Endodermal cell (in vitro differentiated cells): ENCODE data around the gene CPTP. TPM values are rescaled to one million over a fixed set of nuclear protein-coding genes. Genes with fewer than 3 reads are reported as not detected.

ENCODE experiments used
- DNase-seq: peaks from one replicate; pipeline ENCODE4 v3.0.0-alpha.2; 2017
- H3K27ac ChIP-seq: 2 replicates; pipeline ENCODE4 v1.5.1; 2013; ENCODE audit warnings: mild to moderate bottlenecking, low read depth, low read length, moderate library complexity
- H3K27me3 ChIP-seq: 2 replicates; pipeline ENCODE4 v1.6.1; 2013; ENCODE audit warnings: mild to moderate bottlenecking, low read length, moderate library complexity; ENCODE audit not compliant: insufficient read depth, control insufficient read depth, poor library complexity, severe bottlenecking
- H3K36me3 ChIP-seq: 2 replicates; pipeline ENCODE4 v1.7.0; 2013; ENCODE audit warnings: mild to moderate bottlenecking, low read length, moderate library complexity; ENCODE audit not compliant: control insufficient read depth, insufficient read depth
- H3K4me1 ChIP-seq: one replicate; pipeline ENCODE4 v1.7.0; 2013; ENCODE audit warnings: low read length; ENCODE audit not compliant: control insufficient read depth, insufficient read depth
- H3K4me3 ChIP-seq: 2 replicates; pipeline ENCODE4 v1.5.1; 2013; ENCODE audit warnings: mild to moderate bottlenecking, low read length, moderate library complexity
- H3K9ac ChIP-seq: 2 replicates; pipeline ENCODE4 v1.6.1; 2013; ENCODE audit warnings: mild to moderate bottlenecking, low read length, moderate library complexity; ENCODE audit not compliant: poor library complexity, severe bottlenecking; ENCODE audit errors: extremely low read depth
- H3K9me3 ChIP-seq: 2 replicates; pipeline ENCODE4 v1.6.1; 2013; ENCODE audit warnings: mild to moderate bottlenecking, low read length, moderate library complexity; ENCODE audit not compliant: control insufficient read depth
- H3K27ac Mint-ChIP-seq: 2 replicates; pipeline ENCODE4 v1.8.0; 2020; ENCODE audit warnings: mixed read lengths
- H3K27me3 Mint-ChIP-seq: 2 replicates; pipeline ENCODE4 v1.8.0; 2021; ENCODE audit warnings: mild to moderate bottlenecking, mixed read lengths; ENCODE audit not compliant: insufficient read depth
- H3K36me3 Mint-ChIP-seq: 2 replicates; pipeline ENCODE4 v1.8.0; 2020; ENCODE audit warnings: low read depth, mixed read lengths
- H3K4me1 Mint-ChIP-seq: 2 replicates; pipeline ENCODE4 v1.8.0; 2020; ENCODE audit warnings: mixed read lengths
- H3K4me3 Mint-ChIP-seq: 2 replicates; pipeline ENCODE4 v1.8.0; 2020; ENCODE audit warnings: mild to moderate bottlenecking, moderate library complexity, mixed read lengths
- H3K9me3 Mint-ChIP-seq: 2 replicates; pipeline ENCODE4 v1.8.0; 2020; ENCODE audit warnings: mild to moderate bottlenecking, mixed read lengths
- WGBS, 2 experiments: methylation state at CpG; one replicate each; pipeline versions ENCODE4 v1.1.5 to v1.1.7; 2013; ENCODE audit warnings: missing lambda C conversion rate in 2 of 2, mixed read lengths in 1 of 2; ENCODE audit not compliant: insufficient coverage in 1 of 2, insufficient read length in 1 of 2; 5-methylcytosine and 5-hydroxymethylcytosine counted together
- total RNA-seq, 2 donors: library from RNA; stranded (reverse); fragmentation: NEBNext Ultra II Directional in 1 of 2; extraction: Animal tissue kit (Norgen Biotek cat#: 25700) in 1 of 2; gene quantifications; 2 replicates in 1 of 2; 3 replicates in 1 of 2; pipeline ENCODE4 v1.2.1, GENCODE V29; 2021
- TF ChIP-seq, protein P1 (sequence below): fragments of 200-600 bp; sonication (generic); conservative IDR thresholded peaks from 2 replicates; pipeline ENCODE4 v1.5.0; 2021; ENCODE audit warnings: antibody characterized with exemption, mild to moderate bottlenecking

CPTP gene
- total RNA-seq, 2 donors from 2014 or later: 12.0 to 13.6 TPM

DNA sequence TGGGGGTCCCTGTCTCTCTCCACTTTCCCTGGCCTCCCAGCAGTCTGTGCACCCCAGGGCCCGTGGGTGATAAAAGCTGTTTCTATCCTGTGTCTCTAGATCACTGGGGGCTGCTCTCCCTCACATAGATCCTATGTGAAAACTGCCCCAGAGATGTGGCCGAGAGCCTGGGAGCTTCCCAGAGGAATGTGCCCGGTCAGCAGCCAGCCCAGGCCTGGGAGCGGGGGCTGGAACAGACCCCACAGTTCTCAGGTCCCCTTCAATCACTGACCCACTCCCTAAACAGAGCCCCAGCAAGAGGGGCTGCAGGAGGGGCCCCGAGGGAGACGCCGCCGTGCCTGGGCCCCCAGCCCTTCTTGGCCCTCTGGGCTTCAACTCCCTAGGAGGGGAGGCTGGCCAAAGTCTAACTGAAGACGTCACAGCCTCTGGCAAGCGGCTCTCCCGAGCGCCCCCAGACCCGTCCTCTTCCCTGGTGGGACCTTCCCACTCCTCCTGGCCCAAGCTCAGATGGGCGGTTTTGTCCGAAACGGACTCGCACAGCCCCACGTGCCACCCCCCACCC, 33.4 kb downstream of the CPTP start:
- peak overlapping the region; percentile 88 for H3K27ac Mint-ChIP-seq
- H3K36me3 Mint-ChIP-seq: no peaks in the 10 kb centered on the region
- Histone ChIP-seq H3K27ac (peak overlapping the region; percentile 94), H3K9ac (peak overlapping the region; percentile 91), H3K9me3 (no peaks in the 10 kb centered on the region), H3K27me3 (no peaks in the 10 kb centered on the region), H3K4me3 (peak overlapping the region; percentile 81), H3K36me3 (peaks cover 1% of the 10 kb centered on the region), H3K4me1 (peaks cover 6% of the 10 kb centered on the region)
- TF ChIP-seq, protein P1, sequence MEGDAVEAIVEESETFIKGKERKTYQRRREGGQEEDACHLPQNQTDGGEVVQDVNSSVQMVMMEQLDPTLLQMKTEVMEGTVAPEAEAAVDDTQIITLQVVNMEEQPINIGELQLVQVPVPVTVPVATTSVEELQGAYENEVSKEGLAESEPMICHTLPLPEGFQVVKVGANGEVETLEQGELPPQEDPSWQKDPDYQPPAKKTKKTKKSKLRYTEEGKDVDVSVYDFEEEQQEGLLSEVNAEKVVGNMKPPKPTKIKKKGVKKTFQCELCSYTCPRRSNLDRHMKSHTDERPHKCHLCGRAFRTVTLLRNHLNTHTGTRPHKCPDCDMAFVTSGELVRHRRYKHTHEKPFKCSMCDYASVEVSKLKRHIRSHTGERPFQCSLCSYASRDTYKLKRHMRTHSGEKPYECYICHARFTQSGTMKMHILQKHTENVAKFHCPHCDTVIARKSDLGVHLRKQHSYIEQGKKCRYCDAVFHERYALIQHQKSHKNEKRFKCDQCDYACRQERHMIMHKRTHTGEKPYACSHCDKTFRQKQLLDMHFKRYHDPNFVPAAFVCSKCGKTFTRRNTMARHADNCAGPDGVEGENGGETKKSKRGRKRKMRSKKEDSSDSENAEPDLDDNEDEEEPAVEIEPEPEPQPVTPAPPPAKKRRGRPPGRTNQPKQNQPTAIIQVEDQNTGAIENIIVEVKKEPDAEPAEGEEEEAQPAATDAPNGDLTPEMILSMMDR: no peak
- WGBS, 2 experiments: 12 to 35% methylated on average over 4 to 17 of the region's 18 CpGs
- H3K4me1 Mint-ChIP-seq: peaks cover 20% of the 10 kb centered on the region
- H3K4me3 Mint-ChIP-seq: peak overlapping the region; percentile 54
- DNase-seq: peak; percentile 69
- H3K9me3 Mint-ChIP-seq: no peaks in the 10 kb centered on the region
- peaks cover 14% of the 10 kb centered on the region for H3K27me3 Mint-ChIP-seq

DNA sequence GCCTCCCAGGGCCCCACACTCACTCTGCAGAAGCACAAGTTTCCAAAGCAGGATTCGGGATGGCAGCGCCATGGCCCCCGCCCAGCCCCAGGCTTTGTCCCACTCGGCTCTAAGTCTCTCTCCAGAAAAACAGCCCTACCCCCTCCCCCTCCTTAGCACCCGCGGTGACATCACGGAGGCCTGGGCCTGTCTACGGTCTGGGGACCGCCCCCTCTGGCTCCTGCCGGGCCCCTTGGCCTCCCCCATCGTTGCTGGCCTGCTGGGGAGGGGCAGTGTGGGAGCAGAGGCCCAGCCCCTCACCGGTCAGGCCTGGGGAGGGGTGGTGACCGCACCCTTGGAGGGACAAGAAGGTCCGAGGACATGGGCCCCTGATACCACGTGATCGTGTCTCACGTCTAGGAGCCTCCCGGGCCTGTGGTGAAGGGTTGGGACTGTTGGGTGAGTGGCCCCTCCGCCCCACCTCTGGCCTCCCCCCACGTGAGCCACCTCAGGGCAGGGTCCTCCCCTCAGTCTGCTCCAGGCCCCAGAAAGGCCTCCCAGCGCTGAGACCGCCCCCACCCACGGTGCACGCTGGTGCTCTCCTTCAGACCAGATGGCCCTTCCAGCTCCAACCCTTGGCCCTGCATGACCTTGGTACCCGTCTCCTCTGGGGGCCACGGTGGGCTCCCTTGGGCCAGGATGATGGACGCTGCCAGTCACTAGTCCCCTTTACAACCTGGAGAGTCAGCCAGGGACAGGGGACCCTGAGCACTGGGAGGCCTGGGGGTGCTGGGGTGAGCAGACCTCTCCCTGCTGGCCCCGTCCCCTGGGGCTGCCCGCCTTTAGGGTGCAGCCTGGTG, 34.0 kb downstream of the CPTP start, which contains the start of gene MXRA8:
TSS of gene MXRA8 (minus strand) at position 123 of the 839 bp plus-strand sequence. CDS start at position 72, 51 bp downstream.
- Histone ChIP-seq H3K4me3 (peak within 1 kb of the TSS; percentile 81), H3K27me3 (no peaks in the 10 kb centered on the region), H3K27ac (peak within 1 kb of the TSS; percentile 94), H3K9me3 (no peaks in the 10 kb centered on the region), H3K36me3 (no peaks in the 10 kb centered on the region), H3K4me1 (peaks cover 3% of the 10 kb centered on the region), H3K9ac (peak within 1 kb of the TSS; percentile 91)
- Mint-ChIP-seq H3K27me3 (peaks cover 14% of the 10 kb centered on the region), H3K27ac (peak within 1 kb of the TSS; percentile 88), H3K36me3 (no peaks in the 10 kb centered on the region), H3K4me1 (peaks cover 20% of the 10 kb centered on the region), H3K9me3 (no peaks in the 10 kb centered on the region), H3K4me3 (peak within 1 kb of the TSS; percentile 54)
- 48 to 65% methylated on average over 4 to 29 of the region's 29 CpGs for WGBS, 2 experiments
- TF ChIP-seq, protein P1: no peak
- DNase-seq: peak; percentile 79

DNA sequence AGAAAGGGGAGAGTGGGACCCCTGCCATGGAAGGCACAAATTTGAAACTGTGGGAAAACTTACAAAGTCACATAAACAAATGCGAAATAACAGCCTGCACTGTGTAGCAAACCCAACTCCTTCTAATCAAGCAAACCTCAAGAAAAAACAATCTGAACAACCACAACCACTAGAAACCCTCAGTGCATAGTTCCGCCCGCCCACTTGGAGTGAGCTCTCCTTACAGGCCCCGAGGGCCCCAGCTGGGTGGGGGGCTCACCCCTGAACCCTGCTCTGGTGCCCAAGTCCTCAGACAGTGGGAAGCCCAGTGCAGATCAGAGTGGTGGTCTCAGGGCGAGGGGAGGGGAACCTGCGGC, 34.7 kb downstream of the CPTP start:
- no peak for DNase-seq
- H3K9ac ChIP-seq: no peak overlapping the region
- H3K4me1 ChIP-seq: peaks cover 3% of the 10 kb centered on the region
- Mint-ChIP-seq H3K27ac (no peak overlapping the region), H3K9me3 (no peaks in the 10 kb centered on the region), H3K4me3 (no peak overlapping the region), H3K4me1 (peaks cover 20% of the 10 kb centered on the region), H3K36me3 (no peaks in the 10 kb centered on the region), H3K27me3 (peaks cover 10% of the 10 kb centered on the region)
- 85 to 100% methylated on average over 2 to 6 of the region's 6 CpGs for WGBS, 2 experiments
- H3K27ac ChIP-seq: peak overlapping the region; percentile 94
- H3K36me3 ChIP-seq: no peaks in the 10 kb centered on the region
- no peaks in the 10 kb centered on the region for H3K27me3 ChIP-seq
- TF ChIP-seq, protein P1: no peak
- H3K4me3 ChIP-seq: peak overlapping the region; percentile 81
- H3K9me3 ChIP-seq: no peaks in the 10 kb centered on the region
